Thoracic aorta (tissue), 2 donors: ENCODE results near the gene TOP1. TPM values are rescaled to one million over a fixed set of nuclear protein-coding genes. Genes with fewer than 3 reads are reported as not detected.

Source experiments
- ATAC-seq: fragments of 150-250 bp; one replicate; pipeline ENCODE4 v1.8.0; 2017; ENCODE audit warnings: low read depth; ENCODE audit not compliant: insufficient number of reproducible peaks, low FRiP score
- DNase-seq: peaks from one replicate; pipeline ENCODE4 v3.0.0-alpha.2; 2020; ENCODE audit warnings: low spot score
- H3K27ac ChIP-seq, 2 donors: fragments of 200-600 bp; sonication (generic); 1 replicate in 1 of 2; 2 replicates in 1 of 2; pipeline ENCODE4 v1.5.1; 2016; ENCODE audit warnings: mild to moderate bottlenecking in 2 of 2, moderate library complexity in 2 of 2
- H3K27me3 ChIP-seq: fragments of 200-600 bp; sonication (generic); replicated peaks from 2 replicates; pipeline ENCODE4 v1.6.0; 2016; ENCODE audit warnings: mild to moderate bottlenecking; ENCODE audit not compliant: insufficient read depth
- H3K36me3 ChIP-seq: fragments of 200-600 bp; sonication (generic); one replicate; pipeline ENCODE4 v1.5.1; 2016
- H3K4me1 ChIP-seq, 2 donors: fragments of 200-600 bp; sonication (generic); 1 replicate in 1 of 2; 2 replicates in 1 of 2; pipeline versions ENCODE4 v1.5.1 to v1.6.0; 2016; ENCODE audit warnings: low read depth in 2 of 2, mild to moderate bottlenecking in 1 of 2; ENCODE audit not compliant: control insufficient read depth in 1 of 2
- H3K4me3 ChIP-seq: fragments of 200-600 bp; sonication (generic); 2 replicates; pipeline ENCODE4 v1.5.1; 2016; ENCODE audit warnings: mild to moderate bottlenecking
- H3K9me3 ChIP-seq: fragments of 200-600 bp; sonication (generic); 2 replicates; pipeline ENCODE4 v1.5.1; 2016
- total RNA-seq, 2 donors: library from RNA; depleted of rRNA; stranded (reverse); fragments of >200 nt; gene quantifications; one replicate each; pipeline versions ENCODE4 v1.1.0 to v1.2.3, GENCODE V29; 2016
- TF ChIP-seq, protein P1 (sequence below): fragments of 200-600 bp; sonication (generic); IDR thresholded peaks from one replicate; pipeline ENCODE4 v1.5.1; 2019; ENCODE audit warnings: antibody characterized with exemption

The TOP1 gene
- total RNA-seq, 2 donors from 2014 or later = 17.3 to 35.4 TPM

DNA sequence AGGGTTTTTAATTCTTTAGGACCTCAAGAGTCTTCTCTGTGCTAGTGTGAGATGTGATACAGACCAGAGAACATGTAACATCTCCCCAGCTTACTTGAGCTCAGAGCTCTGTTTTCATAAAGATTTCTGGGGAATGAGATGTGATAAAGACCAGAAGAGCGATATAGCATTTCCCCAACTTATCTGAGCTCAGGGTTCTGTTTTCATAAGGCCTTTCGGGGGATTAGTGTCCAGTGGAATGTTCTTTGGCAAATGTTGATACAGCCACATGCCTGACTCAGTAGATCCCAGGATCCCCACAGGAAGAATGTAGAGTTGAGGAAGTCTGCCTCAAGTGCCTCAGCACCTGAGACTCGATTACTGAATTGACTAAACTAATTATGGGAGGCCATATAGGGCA, 18.7 kb upstream of the TOP1 start:
- Histone ChIP-seq H3K4me3 (no peak overlapping the region), H3K27ac (no peak overlapping the region), H3K4me1 (peaks cover 14 to 30% of the 10 kb centered on the region in 2 donors), H3K9me3 (no peaks in the 10 kb centered on the region), H3K36me3 (no peaks in the 10 kb centered on the region), H3K27me3 (no peaks in the 10 kb centered on the region)
- TF ChIP-seq, protein P1, sequence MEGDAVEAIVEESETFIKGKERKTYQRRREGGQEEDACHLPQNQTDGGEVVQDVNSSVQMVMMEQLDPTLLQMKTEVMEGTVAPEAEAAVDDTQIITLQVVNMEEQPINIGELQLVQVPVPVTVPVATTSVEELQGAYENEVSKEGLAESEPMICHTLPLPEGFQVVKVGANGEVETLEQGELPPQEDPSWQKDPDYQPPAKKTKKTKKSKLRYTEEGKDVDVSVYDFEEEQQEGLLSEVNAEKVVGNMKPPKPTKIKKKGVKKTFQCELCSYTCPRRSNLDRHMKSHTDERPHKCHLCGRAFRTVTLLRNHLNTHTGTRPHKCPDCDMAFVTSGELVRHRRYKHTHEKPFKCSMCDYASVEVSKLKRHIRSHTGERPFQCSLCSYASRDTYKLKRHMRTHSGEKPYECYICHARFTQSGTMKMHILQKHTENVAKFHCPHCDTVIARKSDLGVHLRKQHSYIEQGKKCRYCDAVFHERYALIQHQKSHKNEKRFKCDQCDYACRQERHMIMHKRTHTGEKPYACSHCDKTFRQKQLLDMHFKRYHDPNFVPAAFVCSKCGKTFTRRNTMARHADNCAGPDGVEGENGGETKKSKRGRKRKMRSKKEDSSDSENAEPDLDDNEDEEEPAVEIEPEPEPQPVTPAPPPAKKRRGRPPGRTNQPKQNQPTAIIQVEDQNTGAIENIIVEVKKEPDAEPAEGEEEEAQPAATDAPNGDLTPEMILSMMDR = no peak
- no peak for DNase-seq
- ATAC-seq = no peak

DNA sequence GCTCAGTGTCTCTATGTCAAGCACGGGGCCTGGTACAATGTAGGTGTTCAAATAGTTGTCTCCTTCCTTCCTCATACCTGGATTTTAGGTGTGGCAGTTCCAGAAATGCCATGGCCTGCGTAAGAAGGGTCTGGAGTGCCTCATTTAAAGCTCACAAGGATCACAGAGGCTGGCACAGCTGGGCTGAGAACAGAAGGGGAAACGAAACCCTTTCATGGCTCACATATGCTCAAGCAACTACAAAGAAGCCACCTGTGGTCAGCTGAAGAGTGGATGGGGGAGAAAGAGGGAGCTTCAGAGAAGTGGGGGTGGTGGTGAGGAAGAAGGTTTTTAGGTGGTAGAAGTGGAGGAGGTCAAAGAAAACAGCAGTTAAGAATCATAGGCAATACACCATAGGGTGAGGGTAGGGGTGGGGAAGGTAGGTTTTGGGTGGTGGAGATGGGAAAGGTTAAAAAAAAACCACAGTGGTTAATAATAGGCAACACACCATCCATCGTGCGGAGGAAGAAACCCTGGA, 17.0 kb upstream of the TOP1 start:
- H3K4me1 ChIP-seq = peaks cover 3 to 15% of the 10 kb centered on the region in 2 donors
- no peaks in the 10 kb centered on the region for H3K9me3 ChIP-seq
- no peak overlapping the region for H3K27ac ChIP-seq
- TF ChIP-seq, protein P1 = no peak
- no peaks in the 10 kb centered on the region for H3K27me3 ChIP-seq
- ATAC-seq = no peak
- H3K4me3 ChIP-seq = no peak overlapping the region
- DNase-seq = no peak
- H3K36me3 ChIP-seq = no peaks in the 10 kb centered on the region

DNA sequence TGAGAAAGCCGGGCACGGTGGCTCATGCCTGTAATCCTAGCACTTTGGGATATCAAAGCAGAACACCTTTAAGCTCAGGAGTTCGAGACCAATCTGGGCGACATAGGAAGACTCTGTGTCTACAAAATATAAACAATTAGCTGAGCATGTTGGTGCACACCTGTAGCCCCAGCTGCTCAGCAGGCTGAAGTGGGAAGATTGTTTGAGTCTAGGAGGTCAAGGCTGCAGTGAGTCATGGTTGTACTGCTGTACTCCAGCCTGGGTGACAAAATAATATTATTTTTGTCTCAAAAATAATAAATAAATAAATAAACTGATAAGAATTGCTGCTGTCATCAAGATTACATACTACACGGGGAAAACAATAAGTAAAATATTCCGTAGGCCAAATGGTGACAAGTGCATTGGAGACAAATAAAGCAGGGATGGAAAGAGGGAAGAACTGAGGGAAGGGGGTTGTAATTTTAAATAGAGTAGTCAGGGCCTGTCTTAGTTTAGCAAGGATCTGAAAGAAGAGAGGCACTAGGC, 14.0 kb upstream of the TOP1 start:
- H3K36me3 ChIP-seq = no peaks in the 10 kb centered on the region
- no peak overlapping the region for H3K27ac ChIP-seq

DNA sequence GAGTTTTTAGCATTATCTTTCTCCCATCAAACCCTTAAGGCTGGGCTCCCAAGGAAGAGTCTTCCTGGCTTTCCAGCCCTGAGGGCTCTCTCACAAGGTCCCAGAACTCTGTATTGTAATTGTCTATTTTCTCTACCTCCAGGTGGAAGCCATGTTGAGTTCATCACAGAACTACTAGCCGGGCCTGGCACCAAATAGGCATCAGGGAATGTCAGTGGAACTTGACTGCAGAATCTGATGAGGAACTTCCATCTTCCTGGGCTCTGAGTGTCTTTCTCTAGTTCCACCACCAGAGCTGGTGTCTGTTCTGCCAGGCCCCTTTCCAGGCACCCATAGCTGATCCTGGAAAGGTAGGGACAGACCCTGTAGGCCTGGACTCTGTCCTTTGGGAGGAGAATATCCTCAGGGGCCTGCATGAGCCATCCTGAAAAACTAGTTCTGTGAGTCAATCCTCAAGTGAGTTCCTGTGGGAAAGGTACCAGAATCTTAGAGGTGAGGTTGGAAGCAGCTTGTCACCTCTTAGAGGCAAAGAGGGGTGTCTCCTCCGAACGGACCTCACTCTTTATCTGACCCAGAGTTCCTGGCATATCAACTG, 11.1 kb upstream of the TOP1 start:
- DNase-seq (no peak), ATAC-seq (no peak)
- Histone ChIP-seq H3K27me3 (no peaks in the 10 kb centered on the region), H3K27ac (no peak overlapping the region), H3K4me3 (no peak overlapping the region), H3K36me3 (no peaks in the 10 kb centered on the region), H3K4me1 (peaks cover 0 to 6% of the 10 kb centered on the region in 2 donors), H3K9me3 (no peaks in the 10 kb centered on the region)
- TF ChIP-seq, protein P1 = no peak

More for the DNA sequence above, 14.0 kb upstream of the TOP1 start:
- Histone ChIP-seq H3K9me3 (no peaks in the 10 kb centered on the region), H3K4me1 (peaks cover 0 to 12% of the 10 kb centered on the region in 2 donors), H3K4me3 (no peak overlapping the region), H3K27me3 (no peaks in the 10 kb centered on the region)
- ATAC-seq (no peak), DNase-seq (no peak)
- TF ChIP-seq, protein P1 = no peak

DNA sequence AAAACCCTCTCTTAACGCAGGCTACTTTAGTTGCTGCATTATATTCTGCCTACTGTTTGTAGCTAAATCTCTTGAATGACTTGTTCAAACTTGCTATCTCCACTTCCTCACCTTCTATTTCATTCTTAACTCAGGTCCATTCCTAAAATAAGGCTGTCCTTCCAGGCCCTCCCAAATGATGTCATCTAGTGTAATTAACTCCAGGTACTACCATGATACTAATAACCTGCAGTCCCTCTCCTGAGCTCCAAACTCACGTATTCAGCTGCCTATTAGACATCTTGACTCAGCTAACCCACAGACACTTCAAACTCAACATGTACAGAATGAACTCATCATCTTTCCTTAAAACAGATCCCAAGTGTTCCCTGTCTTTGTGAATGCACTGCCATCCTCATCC, 10.5 kb upstream of the TOP1 start:
- no peak for ATAC-seq
- Histone ChIP-seq H3K9me3 (no peaks in the 10 kb centered on the region), H3K4me3 (no peak overlapping the region), H3K27me3 (no peaks in the 10 kb centered on the region), H3K4me1 (no peaks in the 10 kb centered on the region), H3K27ac (no peak overlapping the region), H3K36me3 (no peaks in the 10 kb centered on the region)
- TF ChIP-seq, protein P1 = no peak
- no peak for DNase-seq
